ENCODE data around the gene IZUMO1.

DNA sequence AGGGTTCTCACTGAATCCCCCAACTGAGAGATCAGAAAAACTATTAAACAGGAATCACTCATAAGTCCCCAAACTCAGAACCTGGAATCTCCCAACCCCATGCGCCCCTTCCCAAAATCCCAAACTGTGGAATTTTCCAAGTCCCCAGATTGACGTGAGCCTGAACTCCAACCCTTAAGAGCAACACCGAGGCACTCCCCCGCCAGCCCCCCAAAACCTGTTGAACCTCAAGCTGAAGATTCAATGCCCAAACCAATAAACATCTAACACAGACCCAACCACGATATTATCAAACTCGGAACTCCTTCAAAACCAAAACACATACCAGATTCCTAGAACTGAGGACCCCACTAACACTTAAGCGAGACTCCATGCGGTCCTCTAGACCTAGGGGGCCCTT lies 599 bp downstream of the IZUMO1 start:
- TF ChIP-seq, protein P1, sequence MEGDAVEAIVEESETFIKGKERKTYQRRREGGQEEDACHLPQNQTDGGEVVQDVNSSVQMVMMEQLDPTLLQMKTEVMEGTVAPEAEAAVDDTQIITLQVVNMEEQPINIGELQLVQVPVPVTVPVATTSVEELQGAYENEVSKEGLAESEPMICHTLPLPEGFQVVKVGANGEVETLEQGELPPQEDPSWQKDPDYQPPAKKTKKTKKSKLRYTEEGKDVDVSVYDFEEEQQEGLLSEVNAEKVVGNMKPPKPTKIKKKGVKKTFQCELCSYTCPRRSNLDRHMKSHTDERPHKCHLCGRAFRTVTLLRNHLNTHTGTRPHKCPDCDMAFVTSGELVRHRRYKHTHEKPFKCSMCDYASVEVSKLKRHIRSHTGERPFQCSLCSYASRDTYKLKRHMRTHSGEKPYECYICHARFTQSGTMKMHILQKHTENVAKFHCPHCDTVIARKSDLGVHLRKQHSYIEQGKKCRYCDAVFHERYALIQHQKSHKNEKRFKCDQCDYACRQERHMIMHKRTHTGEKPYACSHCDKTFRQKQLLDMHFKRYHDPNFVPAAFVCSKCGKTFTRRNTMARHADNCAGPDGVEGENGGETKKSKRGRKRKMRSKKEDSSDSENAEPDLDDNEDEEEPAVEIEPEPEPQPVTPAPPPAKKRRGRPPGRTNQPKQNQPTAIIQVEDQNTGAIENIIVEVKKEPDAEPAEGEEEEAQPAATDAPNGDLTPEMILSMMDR (IDR thresholded peaks at IDR 0.05) = no peak
- no peak for TF ChIP-seq POLR2AphosphoS5 (IDR thresholded peaks at IDR 0.05)
- TF ChIP-seq POLR2A (IDR thresholded peaks at IDR 0.05) = no peak
- TF ChIP-seq EP300 (IDR thresholded peaks at IDR 0.05; ENCODE audit: low read depth) = no peak
